Stimulated activated CD8-positive, alpha-beta memory T cell treated with anti-CD3 and anti-CD28 coated beads, Interleukin-15, amount 100 ng/mL, for 4 hours (primary cell): ENCODE results near the gene EN1.

Experiments
- DNase-seq, 2 donors: peaks; one replicate each; pipeline ENCODE4 v3.0.0-alpha.2; 2020; ENCODE audit warnings: low read depth in 2 of 2

The EN1 gene

GRCh38 chr2:118822572-118822971 is 24.9 kb downstream of the EN1 start:
- no peak for DNase-seq

GRCh38 chr2:118822015-118822414 is 25.4 kb downstream of the EN1 start:
- no peak for DNase-seq

- DNase-seq = no peak
Observed at GRCh38 chr2:118817469-118817868, 30.0 kb downstream of the EN1 start.

- no peak for DNase-seq
Observed at GRCh38 chr2:118816669-118817068, 30.8 kb downstream of the EN1 start.

- DNase-seq = no peak
Observed at GRCh38 chr2:118815731-118816130, 31.7 kb downstream of the EN1 start.

GRCh38 chr2:118815314-118815713 is 32.1 kb downstream of the EN1 start:
- DNase-seq = no peak

GRCh38 chr2:118814368-118814767 is 33.1 kb downstream of the EN1 start:
- no peak for DNase-seq

GRCh38 chr2:118813601-118814339 is 33.7 kb downstream of the EN1 start:
- DNase-seq = no peak

- DNase-seq = no peak
Observed at GRCh38 chr2:118813111-118813510, 34.3 kb downstream of the EN1 start.

- no peak for DNase-seq
Observed at GRCh38 chr2:118812552-118812951, 34.9 kb downstream of the EN1 start.

GRCh38 chr2:118811514-118812115 is 35.8 kb downstream of the EN1 start:
- DNase-seq = no peak

GRCh38 chr2:118810766-118811165 is 36.7 kb downstream of the EN1 start:
- no peak for DNase-seq

GRCh38 chr2:118808429-118808809 is 39.0 kb downstream of the EN1 start:
- DNase-seq = no peak

GRCh38 chr2:118807668-118808428 is 39.6 kb downstream of the EN1 start:
- DNase-seq = no peak

GRCh38 chr2:118806797-118807667 is 40.4 kb downstream of the EN1 start:
- no peak for DNase-seq

GRCh38 chr2:118805064-118805690 is 42.3 kb downstream of the EN1 start:
- no peak for DNase-seq

GRCh38 chr2:118803012-118803411 is 44.4 kb downstream of the EN1 start:
- DNase-seq = no peak

- no peak for DNase-seq
Observed at GRCh38 chr2:118801151-118801550, 46.3 kb downstream of the EN1 start.

GRCh38 chr2:118800736-118801135 is 46.7 kb downstream of the EN1 start:
- DNase-seq = no peak

GRCh38 chr2:118794546-118794945 is 52.9 kb downstream of the EN1 start:
- no peak for DNase-seq
